Measurements from ENCODE around the gene KRTAP9-3. TPM values are rescaled to one million over a fixed set of nuclear protein-coding genes. Genes with fewer than 3 reads are reported as not detected.
"Not testable (repeated sequence)": the region's sequence is repeated elsewhere in the genome, so short reads cannot be mapped to it uniquely, and the experiment has no call there.

The KRTAP9-3 gene, protein sequence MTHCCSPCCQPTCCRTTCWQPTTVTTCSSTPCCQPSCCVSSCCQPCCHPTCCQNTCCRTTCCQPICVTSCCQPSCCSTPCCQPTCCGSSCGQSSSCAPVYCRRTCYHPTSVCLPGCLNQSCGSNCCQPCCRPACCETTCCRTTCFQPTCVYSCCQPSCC
- total RNA-seq: not detected
- long read RNA-seq, donor 1: 0 reads
- long read RNA-seq, donor 2: 0 reads

DNA sequence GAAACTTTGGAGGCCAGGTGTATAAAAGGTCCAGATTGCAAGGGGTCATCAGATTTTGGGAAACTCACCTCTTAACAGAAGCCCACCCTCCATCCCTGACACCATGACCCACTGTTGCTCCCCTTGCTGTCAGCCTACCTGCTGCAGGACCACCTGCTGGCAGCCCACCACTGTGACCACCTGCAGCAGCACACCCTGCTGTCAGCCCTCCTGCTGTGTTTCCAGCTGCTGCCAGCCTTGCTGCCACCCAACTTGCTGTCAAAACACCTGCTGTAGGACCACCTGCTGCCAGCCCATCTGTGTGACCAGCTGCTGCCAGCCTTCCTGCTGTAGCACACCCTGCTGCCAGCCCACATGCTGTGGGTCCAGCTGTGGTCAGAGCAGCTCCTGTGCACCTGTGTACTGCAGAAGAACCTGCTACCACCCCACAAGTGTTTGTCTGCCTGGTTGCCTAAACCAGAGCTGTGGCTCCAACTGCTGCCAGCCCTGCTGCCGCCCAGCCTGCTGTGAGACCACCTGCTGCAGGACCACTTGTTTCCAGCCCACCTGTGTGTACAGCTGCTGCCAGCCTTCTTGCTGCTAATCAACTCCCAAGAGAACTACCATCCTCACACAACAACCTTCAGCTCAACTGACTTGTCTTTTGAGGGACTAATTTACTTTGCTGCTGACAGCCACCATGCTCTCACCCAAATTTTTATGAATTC lies at the start of gene KRTAP9-3:
KRTAP9-3 (plus strand) TSS at position 51 of the 707 bp plus-strand sequence; CDS start at position 104, 53 bp downstream.
- DNase-seq (ENCODE audit: low spot score); intact Hi-C loops (cut with DNase I): not testable (repeated sequence)

DNA sequence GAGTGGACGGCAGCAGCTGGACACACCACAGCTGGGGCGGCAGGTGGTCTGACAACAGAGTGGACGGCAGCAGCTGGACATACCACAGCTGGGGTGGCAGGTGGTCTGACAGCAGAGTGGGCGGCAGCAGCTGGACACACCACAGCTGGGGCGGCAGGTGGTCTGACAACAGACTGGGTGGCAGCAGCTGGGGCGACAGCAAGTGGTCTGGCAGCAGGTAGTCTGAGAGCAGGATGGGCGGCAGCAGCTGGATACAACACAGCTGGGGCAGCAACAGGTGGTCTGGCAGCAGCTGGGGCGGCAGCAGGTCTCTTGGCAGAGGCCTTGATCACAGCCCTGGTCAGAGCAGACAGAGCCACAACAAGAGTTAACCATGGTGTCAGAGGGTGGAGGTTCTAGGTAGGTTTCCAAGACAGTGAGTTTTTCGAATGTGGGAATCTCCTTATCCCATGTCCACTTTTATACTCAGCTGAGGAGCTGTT lies 47.7 kb upstream of the KRTAP9-3 start, which contains the start of gene KRTAP4-1:
KRTAP4-1 (minus strand) TSS at position 432 of the 482 bp plus-strand sequence; CDS start at position 375, 57 bp downstream.
- intact Hi-C loops (cut with DNase I): no loop called here
- DNase-seq (ENCODE audit: low spot score): no peak

DNA sequence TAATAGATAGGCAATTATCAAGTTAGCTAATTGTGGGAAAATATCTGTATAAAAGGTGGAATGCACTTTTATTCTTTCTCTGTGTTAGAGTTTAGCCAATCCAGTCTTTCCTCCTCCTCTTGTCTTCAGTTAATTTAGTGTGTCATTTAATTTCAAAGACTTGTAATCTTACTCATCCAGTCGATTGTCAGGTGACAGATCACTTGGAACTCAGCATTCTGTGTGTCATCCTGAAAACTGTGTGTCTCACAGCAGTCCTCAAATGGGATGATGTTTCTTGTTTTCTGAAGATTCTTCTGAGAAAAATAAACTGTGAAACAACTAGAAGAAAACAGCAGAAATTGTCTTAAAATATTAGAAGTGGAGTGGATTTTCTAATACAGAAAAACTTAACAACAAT lies 47.2 kb upstream of the KRTAP9-3 start:
- DNase-seq (ENCODE audit: low spot score): no peak
- intact Hi-C loops (cut with DNase I): no loop called here

DNA sequence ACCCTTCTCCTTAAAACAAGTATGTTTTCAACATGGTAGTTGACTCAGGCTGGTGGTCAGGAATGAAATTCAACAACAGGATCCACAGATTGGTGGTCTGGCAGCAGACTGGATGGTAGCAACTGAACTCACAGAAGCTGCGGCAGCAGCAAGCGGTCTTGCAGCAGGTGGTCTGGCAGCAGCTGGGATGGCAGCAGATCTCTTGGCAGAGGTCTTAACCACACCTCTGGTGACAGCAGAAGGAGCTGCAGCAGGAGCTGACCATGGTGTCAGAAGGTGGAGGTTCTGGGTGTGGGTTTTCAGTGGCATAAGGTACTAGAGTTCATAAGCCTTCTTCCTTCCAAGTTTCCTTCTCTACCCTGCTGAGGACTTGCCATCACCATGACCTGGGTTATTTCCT lies 45.4 kb upstream of the KRTAP9-3 start:
- intact Hi-C loops (cut with DNase I): no loop called here
- no peak for DNase-seq (ENCODE audit: low spot score)

DNA sequence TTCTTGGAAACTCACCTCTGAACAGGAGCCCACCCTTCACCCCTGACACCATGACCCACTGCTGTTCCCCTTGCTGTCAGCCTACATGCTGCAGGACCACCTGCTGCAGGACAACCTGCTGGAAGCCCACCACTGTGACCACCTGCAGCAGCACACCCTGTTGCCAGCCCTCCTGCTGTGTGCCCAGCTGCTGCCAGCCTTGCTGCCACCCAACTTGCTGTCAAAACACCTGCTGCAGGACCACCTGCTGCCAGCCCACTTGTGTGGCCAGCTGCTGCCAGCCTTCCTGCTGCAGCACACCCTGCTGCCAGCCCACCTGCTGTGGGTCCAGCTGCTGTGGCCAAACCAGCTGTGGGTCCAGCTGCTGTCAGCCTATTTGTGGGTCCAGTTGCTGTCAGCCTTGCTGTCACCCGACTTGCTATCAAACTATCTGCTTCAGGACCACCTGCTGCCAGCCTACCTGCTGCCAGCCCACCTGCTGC lies 42.4 kb upstream of the KRTAP9-3 start, which contains the start of gene KRTAP9-1:
KRTAP9-1 (plus strand) TSS at position 51 of the 482 bp plus-strand sequence; CDS start at position 51, 0 bp downstream.
- DNase-seq (ENCODE audit: low spot score): not testable (repeated sequence)
- intact Hi-C loops (cut with DNase I): loop anchor here in 1 of 2 donors (10.0 kb wide), 1 partner anchor 525 kb away; the partner anchor contains the start of gene KRT222

DNA sequence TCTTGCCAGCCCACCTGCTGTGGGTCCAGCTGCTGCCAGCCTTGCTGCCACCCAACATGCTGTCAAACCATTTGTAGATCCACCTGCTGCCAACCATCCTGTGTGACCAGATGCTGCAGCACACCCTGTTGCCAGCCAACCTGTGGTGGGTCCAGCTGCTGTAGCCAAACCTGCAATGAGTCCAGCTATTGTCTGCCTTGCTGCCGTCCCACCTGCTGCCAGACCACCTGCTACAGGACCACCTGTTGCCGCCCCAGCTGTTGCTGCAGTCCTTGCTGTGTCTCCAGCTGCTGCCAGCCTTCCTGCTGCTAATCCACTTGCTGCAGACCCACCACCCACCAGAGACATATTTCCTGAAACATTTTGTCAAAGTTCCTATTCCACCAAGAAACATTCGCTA lies 41.9 kb upstream of the KRTAP9-3 start:
- no peak for DNase-seq (ENCODE audit: low spot score)
- intact Hi-C loops (cut with DNase I): loop anchor here in 1 of 2 donors (10.0 kb wide), 1 partner anchor 526 kb away; the partner anchor contains the start of gene KRT222

DNA sequence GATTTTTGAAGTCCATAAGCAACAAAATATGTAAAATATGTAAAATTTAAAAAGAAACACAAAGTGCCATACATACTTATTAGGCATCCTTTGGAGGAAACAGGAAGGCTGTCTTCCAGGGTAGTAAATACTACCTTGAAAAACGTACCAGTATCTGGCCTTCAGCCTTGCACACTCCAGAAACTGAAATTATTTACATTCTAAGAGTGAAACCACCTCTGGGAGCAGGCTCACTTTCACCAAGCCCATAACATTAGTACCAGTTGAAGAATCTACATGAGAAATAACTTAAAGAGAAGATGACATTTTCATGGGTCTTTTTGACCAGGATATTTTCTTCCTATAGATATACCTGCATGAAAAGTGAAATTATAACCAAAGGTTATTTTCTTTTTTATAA lies 36.2 kb upstream of the KRTAP9-3 start:
- no peak for DNase-seq (ENCODE audit: low spot score)
- intact Hi-C loops (cut with DNase I): loop anchor here in 1 of 2 donors (10.0 kb wide), 1 partner anchor 531 kb away; the partner anchor contains the start of gene KRT222

DNA sequence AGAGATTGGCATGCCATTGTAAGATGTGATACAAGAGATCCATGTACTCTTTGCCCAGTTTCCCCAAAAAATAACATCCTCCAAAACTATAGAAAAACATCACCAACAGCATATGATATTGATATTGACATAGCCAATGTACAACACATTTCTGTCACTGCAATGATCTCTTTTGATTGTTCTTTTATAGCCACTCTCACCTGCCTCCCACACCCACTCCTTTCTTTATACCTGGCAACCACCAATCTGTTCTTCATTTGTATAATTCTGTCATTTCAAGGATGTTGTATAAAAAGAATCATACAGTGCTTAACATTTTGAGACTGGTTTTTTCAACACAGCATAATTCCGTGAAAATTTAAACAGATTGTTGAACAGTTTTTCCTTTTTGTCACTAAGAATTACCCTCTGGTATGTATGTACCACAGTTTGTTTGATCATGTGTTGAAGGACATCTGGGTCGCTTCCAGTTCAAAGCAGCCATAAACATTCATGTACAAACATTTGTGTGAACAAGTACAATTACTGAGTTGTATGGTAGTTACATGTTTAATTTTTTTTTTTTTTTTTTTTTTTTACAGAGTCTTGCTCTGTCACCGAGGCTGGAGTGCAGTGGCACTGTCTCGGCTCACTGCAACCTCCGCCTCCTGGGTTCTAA lies 32.7 kb upstream of the KRTAP9-3 start:
- no peak for DNase-seq (ENCODE audit: low spot score)
- intact Hi-C loops (cut with DNase I): loop anchor here in 1 of 2 donors (10.0 kb wide), 1 partner anchor 535 kb away; the partner anchor contains the start of gene KRT222

DNA sequence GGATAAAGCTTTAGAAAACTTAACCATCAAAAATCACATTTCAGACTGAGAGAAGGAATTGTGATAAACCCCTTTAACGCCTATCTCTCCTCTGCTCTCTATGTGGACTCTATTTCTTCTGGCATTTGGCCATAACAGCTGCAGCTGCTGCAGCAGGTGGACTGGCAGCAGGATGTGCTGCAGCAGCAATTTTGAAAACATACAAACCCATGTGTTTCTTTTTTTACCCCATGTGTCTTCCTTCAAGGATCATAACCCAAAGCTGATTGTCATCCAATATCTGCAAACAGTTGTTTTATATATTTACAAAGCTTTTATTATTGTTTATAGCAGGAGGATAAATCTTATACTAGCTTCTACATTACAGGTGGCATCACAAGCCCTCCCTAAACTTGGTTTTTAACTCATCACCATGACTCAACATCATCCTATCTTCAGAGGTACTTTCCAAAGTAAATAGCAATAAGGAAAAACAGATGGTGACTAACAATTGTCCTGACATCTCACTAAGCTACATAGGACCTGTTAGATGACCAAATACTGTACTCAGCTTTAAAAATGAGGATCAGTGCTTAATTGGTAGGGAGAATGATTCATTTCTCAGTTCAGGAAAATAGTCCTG lies 20.3 kb upstream of the KRTAP9-3 start:
- no peak for DNase-seq (ENCODE audit: low spot score)

DNA sequence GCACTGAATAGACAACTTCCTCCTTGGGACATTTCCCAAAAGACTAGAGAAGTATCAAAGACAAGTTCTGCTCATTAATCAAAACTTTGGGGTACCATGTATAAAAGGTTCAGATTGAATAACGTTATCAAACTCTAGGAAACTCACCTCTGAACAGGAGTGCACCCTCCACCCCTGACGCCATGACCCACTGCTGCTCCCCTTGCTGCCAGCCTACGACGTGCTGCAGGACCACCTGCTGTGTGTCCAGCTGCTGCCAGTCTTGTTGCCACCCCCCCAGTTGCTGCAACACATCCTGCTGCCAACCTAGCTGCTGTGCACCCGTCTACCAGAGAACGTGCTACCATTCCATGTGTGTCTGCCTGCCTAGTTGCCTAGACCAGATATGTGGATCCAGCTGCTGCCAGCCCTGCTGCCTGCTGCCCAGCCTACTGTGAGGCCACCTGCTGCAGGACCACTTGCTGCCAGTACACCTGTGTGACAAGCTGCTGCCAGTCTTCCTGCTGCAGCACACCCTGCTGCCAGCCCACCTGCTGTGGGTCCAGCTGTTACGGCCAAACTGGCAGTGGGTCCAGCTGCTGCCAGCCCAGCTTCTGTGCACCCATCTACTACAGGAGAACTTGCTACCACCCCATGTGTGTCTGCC lies 19.6 kb upstream of the KRTAP9-3 start:
- intact Hi-C loops (cut with DNase I): no loop called here
- no peak for DNase-seq (ENCODE audit: low spot score)

More for the DNA sequence above, 20.3 kb upstream of the KRTAP9-3 start:
- intact Hi-C loops (cut with DNase I): no loop called here

DNA sequence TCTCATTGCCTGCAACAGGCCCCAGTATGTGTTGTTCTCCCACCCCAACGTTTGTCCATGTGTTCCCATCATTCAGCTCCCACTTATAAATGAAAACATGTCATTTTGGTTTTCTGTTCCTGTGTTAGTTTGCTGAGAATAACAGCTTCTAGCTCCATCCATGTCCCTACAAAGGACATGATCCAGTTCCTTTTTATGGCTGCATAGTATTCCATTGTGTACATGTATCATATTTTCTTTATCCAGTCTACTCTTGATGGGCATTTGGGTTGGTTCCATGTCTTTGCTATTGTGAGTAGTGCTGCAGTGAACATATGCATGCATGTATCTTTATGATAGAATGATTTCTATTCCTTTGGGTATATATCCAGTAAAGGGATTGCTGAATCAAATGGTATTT lies 16.6 kb upstream of the KRTAP9-3 start:
- intact Hi-C loops (cut with DNase I): no loop called here
- no peak for DNase-seq (ENCODE audit: low spot score)

DNA sequence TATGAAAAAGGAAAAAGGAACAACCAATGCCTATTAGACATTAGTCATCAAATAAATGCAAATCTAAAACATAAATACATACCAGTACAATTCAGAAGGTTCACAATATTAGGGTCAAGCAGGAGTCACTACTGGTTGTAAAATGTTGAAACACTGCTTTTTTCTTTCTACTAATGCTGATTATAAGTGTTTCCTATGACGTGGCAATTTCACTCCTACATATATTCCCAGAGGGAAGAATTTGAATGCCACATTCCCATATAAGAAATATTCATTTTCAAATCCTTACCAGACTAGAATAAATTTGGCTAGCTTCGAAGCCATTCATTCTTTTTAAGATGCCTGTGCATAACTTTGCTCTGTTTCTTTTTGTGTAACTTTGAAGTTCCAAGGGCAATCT lies 8.4 kb upstream of the KRTAP9-3 start:
- intact Hi-C loops (cut with DNase I): no loop called here
- no peak for DNase-seq (ENCODE audit: low spot score)

DNA sequence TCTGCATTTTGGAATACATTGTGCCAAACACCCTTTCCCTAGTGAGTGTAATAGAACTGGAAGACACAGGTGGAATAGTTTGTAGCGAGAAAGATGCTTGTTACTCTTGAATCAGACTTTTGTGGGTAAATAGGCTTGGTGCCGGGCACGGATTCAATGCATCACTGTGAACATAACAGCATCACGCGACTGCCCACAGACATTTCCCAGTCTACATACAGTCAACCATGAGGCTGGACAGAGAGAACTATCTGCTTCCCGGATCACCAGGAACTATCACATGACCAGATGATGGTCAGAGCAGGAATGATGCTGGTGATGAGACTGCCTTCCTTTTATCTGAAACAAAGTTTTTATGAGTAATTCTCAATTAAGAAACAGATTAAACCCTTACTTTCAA lies 6.2 kb upstream of the KRTAP9-3 start:
- DNase-seq (ENCODE audit: low spot score): no peak
- intact Hi-C loops (cut with DNase I): no loop called here

DNA sequence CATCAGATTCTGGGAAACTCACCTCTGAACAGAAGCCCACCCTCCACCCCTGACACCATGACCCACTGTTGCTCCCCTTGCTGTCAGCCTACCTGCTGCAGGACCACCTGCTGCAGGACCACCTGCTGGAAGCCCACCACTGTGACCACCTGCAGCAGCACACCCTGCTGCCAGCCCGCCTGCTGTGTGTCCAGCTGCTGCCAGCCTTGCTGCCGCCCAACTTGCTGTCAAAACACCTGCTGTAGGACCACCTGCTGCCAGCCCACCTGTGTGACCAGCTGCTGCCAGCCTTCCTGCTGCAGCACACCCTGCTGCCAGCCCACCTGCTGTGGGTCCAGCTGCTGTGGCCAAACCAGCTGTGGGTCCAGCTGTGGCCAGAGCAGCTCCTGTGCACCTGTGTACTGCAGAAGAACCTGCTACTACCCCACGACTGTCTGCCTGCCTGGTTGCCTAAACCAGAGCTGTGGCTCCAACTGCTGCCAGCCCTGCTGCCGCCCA lies 5.6 kb upstream of the KRTAP9-3 start, which contains the start of gene KRTAP9-2:
KRTAP9-2 (plus strand) TSS at position 51 of the 498 bp plus-strand sequence; CDS start at position 58, 7 bp downstream.
- intact Hi-C loops (cut with DNase I); DNase-seq (ENCODE audit: low spot score): not testable (repeated sequence)

DNA sequence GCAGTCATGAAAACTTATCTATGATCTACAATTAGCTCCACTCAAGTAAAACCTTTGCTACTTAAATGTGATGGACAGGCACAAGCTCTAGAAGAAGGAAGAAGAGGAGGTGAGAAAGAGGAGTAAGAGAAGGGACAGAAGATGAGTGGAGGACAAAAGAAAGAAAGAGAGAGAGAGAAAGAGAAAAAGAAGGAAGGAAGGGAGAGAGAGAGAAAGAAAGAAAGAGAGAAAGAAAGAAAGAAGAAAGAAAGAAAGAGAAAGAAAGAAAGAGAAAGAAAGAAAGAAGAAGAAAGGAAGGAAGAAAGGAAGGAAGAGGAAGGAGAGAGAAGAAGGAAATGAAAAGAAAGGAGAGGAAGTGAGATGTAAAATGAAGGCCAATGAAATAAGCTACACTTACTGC lies 2.2 kb upstream of the KRTAP9-3 start:
- intact Hi-C loops (cut with DNase I): no loop called here
- no peak for DNase-seq (ENCODE audit: low spot score)

DNA sequence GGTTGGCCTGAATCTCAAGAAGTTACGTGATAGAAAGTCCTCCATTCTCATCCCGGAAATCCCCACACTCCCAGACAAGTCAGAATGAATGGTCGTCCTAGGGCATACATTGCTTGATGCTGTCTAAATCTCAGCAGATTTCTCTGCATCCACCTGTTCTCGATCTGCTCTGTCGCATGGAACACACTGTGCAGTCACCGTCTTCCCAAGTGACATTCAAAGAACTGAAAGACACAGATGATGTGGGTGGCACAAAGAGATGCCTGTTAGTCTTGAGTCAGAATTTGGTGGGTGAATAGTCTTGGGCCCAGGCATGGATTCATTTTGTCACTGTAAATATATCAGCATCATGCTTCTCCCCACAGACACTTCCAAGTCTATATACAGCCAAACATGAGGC lies 518 bp upstream of the KRTAP9-3 start:
- no peak for DNase-seq (ENCODE audit: low spot score)

DNA sequence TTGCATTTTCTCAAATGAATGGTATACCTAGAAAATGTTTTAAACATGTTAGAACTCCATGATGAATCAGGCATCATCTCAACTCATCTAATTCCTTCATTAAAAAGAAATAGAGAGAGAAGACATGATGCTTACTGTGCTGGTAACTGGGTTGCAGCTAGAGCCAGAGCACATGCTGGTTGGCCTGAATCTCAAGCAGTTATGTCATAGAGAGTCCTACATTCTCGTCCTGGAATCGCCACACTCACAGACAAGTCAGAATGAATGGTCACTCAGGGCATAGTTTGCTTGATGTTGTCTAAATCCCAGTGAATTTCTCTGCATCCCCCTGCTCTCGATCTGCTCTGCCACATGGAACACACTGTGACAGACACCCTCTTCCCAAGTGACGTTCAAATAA lies 4.9 kb downstream of the KRTAP9-3 start:
- DNase-seq (ENCODE audit: low spot score); intact Hi-C loops (cut with DNase I): not testable (repeated sequence)

More for the DNA sequence above, 518 bp upstream of the KRTAP9-3 start:
- intact Hi-C loops (cut with DNase I): no loop called here

DNA sequence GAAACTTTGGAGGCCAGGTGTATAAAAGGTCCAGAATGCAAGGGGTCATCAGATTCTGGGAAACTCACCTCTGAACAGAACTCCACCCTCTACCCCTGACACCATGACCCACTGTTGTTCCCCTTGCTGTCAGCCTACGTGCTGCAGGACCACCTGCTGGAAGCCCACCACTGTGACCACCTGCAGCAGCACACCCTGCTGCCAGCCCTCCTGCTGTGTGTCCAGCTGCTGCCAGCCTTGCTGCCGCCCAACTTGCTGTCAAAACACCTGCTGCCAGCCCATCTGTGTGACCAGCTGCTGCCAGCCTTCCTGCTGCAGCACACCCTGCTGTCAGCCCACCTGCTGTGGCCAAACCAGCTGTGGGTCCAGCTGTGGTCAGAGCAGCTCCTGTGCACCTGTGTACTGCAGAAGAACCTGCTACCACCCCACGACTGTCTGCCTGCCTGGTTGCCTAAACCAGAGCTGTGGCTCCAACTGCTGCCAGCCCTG lies 5.7 kb downstream of the KRTAP9-3 start, which contains the start of gene KRTAP9-8:
KRTAP9-8 (plus strand) TSS at position 51 of the 489 bp plus-strand sequence; CDS start at position 104, 53 bp downstream.
- DNase-seq (ENCODE audit: low spot score): not testable (repeated sequence)

More for the DNA sequence above, 5.7 kb downstream of the KRTAP9-3 start, which contains the start of gene KRTAP9-8:
- intact Hi-C loops (cut with DNase I): not testable (repeated sequence)
